ENCODE measurements around the gene MRM2.

GRCh38 chr7:2218444-2218785 is 23.6 kb downstream of the MRM2 start:
- TF ChIP-seq CTCF (tag by site-specific recombination; IDR thresholded peaks at IDR 0.05), result no peak
- TF ChIP-seq OSR2 (tag by site-specific recombination; IDR thresholded peaks at IDR 0.05), result no peak
- TF ChIP-seq ZBTB44 (tag by site-specific recombination; IDR thresholded peaks at IDR 0.05), result no peak
